DND-41 (cell line): ENCODE data around the gene CTRL.
"Not testable (repeated sequence)": the region's sequence is repeated elsewhere in the genome, so short reads cannot be mapped to it uniquely, and the experiment has no call there.

Experiments used
- ATAC-seq: fragments of 200-7000 bp; cut with Tn5 transposase; 3 replicates; pipeline ENCODE4 v1.9.1; 2021; ENCODE audit warnings: low read depth; ENCODE audit not compliant: insufficient read depth
- DNase-seq: peaks from one replicate; pipeline ENCODE4 v3.0.0-alpha.2; 2020
- H2AFZ ChIP-seq: 2 replicates; pipeline ENCODE4 v1.6.0; 2012; ENCODE audit warnings: low read depth, low read length
- H3K27ac ChIP-seq: 2 replicates; pipeline ENCODE4 v1.5.1; 2012; ENCODE audit warnings: low read length, inconsistent platforms
- H3K27me3 ChIP-seq: fragments of 200-600 bp; sonication (generic); 2 replicates; pipeline ENCODE4 v1.6.0; 2012; ENCODE audit warnings: low read length, mild to moderate bottlenecking, inconsistent platforms; ENCODE audit not compliant: insufficient read depth, poor library complexity
- H3K36me3 ChIP-seq: 2 replicates; pipeline ENCODE4 v1.5.1; 2012; ENCODE audit warnings: low read length, inconsistent platforms; ENCODE audit not compliant: insufficient read depth
- H3K4me1 ChIP-seq: 2 replicates; pipeline ENCODE4 v1.5.1; 2012; ENCODE audit warnings: mild to moderate bottlenecking, low read length; ENCODE audit not compliant: insufficient read depth
- H3K4me2 ChIP-seq: 2 replicates; pipeline ENCODE4 v1.6.0; 2012; ENCODE audit warnings: mild to moderate bottlenecking, moderate library complexity, low read length, inconsistent platforms; ENCODE audit not compliant: insufficient read depth
- H3K4me3 ChIP-seq, 2 experiments: fragments of 200-600 bp in 1 of 2; shearing (Covaris generic) in 1 of 2; 2 replicates each; pipeline ENCODE4 v1.5.1; 2012 to 2016; ENCODE audit warnings: inconsistent platforms in 2 of 2, low read length in 2 of 2, mild to moderate bottlenecking in 2 of 2, low read depth in 1 of 2, moderate library complexity in 1 of 2
- H3K79me2 ChIP-seq: 2 replicates; pipeline ENCODE4 v1.6.0; 2012; ENCODE audit warnings: low read length, inconsistent platforms; ENCODE audit not compliant: insufficient read depth
- H3K9ac ChIP-seq: 2 replicates; pipeline ENCODE4 v1.6.0; 2012; ENCODE audit warnings: low read depth, mild to moderate bottlenecking, inconsistent platforms, low read length, moderate library complexity
- H3K9me3 ChIP-seq: 2 replicates; pipeline ENCODE4 v1.5.1; 2012; ENCODE audit warnings: low read length, moderate library complexity, mild to moderate bottlenecking, inconsistent platforms; ENCODE audit not compliant: insufficient read depth, severe bottlenecking
- H4K20me1 ChIP-seq: 2 replicates; pipeline ENCODE4 v1.6.0; 2012; ENCODE audit warnings: low read length; ENCODE audit not compliant: insufficient read depth
- EZH2 ChIP-seq: IDR thresholded peaks from 3 replicates; pipeline ENCODE4 v1.6.1; 2012; ENCODE audit warnings: borderline replicate concordance, low read depth, mild to moderate bottlenecking, moderate library complexity, low read length, inconsistent platforms; ENCODE audit not compliant: severe bottlenecking
- TF ChIP-seq, protein P1 (sequence below): IDR thresholded peaks from 2 replicates; pipeline ENCODE4 v1.5.1; 2012; ENCODE audit warnings: borderline replicate concordance, low read length, moderate library complexity, mild to moderate bottlenecking; ENCODE audit not compliant: poor library complexity, severe bottlenecking; ENCODE audit errors: extremely low read depth

CTRL gene

DNA sequence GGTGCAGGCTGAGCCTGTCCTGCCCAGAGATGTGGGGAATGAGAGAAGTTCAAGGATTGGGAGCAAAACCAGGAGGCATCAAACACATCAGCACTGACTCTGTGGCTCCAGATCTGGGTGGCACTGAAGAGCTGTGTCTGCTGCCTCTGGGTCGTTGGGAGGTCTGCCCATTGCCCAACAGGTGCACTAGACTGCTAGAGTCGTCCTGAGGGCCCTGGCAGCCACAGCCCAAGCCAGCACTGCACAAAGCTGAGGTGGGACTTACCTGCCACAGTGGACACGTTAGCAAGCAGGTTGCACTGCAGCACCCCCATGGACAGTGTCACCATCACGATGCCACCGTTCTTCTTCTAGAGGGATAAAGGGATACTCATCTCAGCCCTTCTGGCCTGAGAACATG, 45.3 kb upstream of the CTRL start:
- no peak overlapping the region for H3K4me3 ChIP-seq
- TF ChIP-seq EZH2, result no peak
- TF ChIP-seq, protein P1, sequence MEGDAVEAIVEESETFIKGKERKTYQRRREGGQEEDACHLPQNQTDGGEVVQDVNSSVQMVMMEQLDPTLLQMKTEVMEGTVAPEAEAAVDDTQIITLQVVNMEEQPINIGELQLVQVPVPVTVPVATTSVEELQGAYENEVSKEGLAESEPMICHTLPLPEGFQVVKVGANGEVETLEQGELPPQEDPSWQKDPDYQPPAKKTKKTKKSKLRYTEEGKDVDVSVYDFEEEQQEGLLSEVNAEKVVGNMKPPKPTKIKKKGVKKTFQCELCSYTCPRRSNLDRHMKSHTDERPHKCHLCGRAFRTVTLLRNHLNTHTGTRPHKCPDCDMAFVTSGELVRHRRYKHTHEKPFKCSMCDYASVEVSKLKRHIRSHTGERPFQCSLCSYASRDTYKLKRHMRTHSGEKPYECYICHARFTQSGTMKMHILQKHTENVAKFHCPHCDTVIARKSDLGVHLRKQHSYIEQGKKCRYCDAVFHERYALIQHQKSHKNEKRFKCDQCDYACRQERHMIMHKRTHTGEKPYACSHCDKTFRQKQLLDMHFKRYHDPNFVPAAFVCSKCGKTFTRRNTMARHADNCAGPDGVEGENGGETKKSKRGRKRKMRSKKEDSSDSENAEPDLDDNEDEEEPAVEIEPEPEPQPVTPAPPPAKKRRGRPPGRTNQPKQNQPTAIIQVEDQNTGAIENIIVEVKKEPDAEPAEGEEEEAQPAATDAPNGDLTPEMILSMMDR, result no peak
- H3K36me3 ChIP-seq, result no peaks in the 10 kb centered on the region
- ATAC-seq (no peak), DNase-seq (no peak)
- H3K9ac ChIP-seq, result no peak overlapping the region; the same call in 1 of the 2 replicates
- no peaks in the 10 kb centered on the region for H4K20me1 ChIP-seq
- H2AFZ ChIP-seq, result no peak overlapping the region
- no peaks in the 10 kb centered on the region for H3K27me3 ChIP-seq
- H3K9me3 ChIP-seq, result no peaks in the 10 kb centered on the region
- H3K27ac ChIP-seq, result no peak overlapping the region
- no peaks in the 10 kb centered on the region for H3K4me1 ChIP-seq
- H3K79me2 ChIP-seq, result no peaks in the 10 kb centered on the region
- no peak overlapping the region for H3K4me2 ChIP-seq

DNA sequence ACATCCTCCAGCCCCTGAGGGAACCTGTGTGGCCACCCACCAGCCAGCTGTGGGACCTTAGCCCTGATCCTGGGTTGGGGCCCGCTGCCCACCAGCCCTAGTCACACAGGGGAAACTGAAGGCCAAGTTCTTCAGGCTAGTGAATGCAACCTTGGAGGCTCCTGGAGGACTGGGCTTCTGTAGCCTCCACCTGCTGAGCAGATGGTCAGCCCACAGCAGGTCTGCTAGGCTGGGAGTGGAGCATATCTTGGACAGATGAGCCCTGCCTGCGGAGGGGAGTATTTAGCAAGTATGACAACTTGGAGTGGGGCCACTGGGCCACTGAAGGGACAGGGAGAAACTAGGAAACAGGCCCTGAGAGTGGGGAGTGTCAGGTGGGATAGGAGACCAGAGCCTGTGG, 44.5 kb upstream of the CTRL start:
- TF ChIP-seq, protein P1, result no peak
- no peak for TF ChIP-seq EZH2
- Histone ChIP-seq H3K4me3 (no peak overlapping the region), H4K20me1 (no peaks in the 10 kb centered on the region), H3K36me3 (no peaks in the 10 kb centered on the region), H3K9me3 (no peaks in the 10 kb centered on the region), H3K4me1 (no peaks in the 10 kb centered on the region), H3K9ac (no peak overlapping the region), H3K27ac (no peak overlapping the region), H3K4me2 (no peak overlapping the region), H3K79me2 (no peaks in the 10 kb centered on the region), H2AFZ (no peak overlapping the region), H3K27me3 (no peaks in the 10 kb centered on the region)
- ATAC-seq, result no peak
- DNase-seq, result no peak

- Histone ChIP-seq H2AFZ (no peak overlapping the region), H3K4me1 (no peaks in the 10 kb centered on the region), H3K27me3 (no peaks in the 10 kb centered on the region), H3K4me2 (no peak overlapping the region), H3K9ac (no peak overlapping the region), H3K27ac (no peak overlapping the region), H3K79me2 (no peaks in the 10 kb centered on the region), H3K4me3 (no peak overlapping the region), H3K36me3 (no peaks in the 10 kb centered on the region), H4K20me1 (no peaks in the 10 kb centered on the region), H3K9me3 (no peaks in the 10 kb centered on the region)
- TF ChIP-seq, protein P1, result no peak
- no peak for TF ChIP-seq EZH2
- DNase-seq, result no peak
- no peak for ATAC-seq
Measured at GRCh38 chr16:67975321-67976105, 43.9 kb upstream of the CTRL start.

GRCh38 chr16:67972285-67972684, 40.6 kb upstream of the CTRL start:
- not testable (repeated sequence) for H3K9ac ChIP-seq, H3K79me2 ChIP-seq, H3K4me2 ChIP-seq, H4K20me1 ChIP-seq, ATAC-seq, H3K27me3 ChIP-seq, H3K9me3 ChIP-seq, H3K27ac ChIP-seq, DNase-seq, H2AFZ ChIP-seq, H3K36me3 ChIP-seq, H3K4me3 ChIP-seq
- peaks cover 14% of the 10 kb centered on the region for H3K4me1 ChIP-seq
